Stimulated activated CD4-positive, alpha-beta T cell treated with anti-CD3 and anti-CD28 coated beads, Interleukin-12 subunit alpha, Interleukin-12 subunit beta, amount 100 ng/mL, for 48 hours (primary cell): ENCODE measurements around the gene GATAD2B.
"Not testable (repeated sequence)": the region's sequence is repeated elsewhere in the genome, so short reads cannot be mapped to it uniquely, and the experiment has no call there.

ENCODE experiments used
- DNase-seq, 3 donors: peaks; one replicate each; pipeline ENCODE4 v3.0.0-alpha.2; 2020; ENCODE audit warnings: low read depth in 2 of 3, low spot score in 1 of 3

Gene GATAD2B

DNA sequence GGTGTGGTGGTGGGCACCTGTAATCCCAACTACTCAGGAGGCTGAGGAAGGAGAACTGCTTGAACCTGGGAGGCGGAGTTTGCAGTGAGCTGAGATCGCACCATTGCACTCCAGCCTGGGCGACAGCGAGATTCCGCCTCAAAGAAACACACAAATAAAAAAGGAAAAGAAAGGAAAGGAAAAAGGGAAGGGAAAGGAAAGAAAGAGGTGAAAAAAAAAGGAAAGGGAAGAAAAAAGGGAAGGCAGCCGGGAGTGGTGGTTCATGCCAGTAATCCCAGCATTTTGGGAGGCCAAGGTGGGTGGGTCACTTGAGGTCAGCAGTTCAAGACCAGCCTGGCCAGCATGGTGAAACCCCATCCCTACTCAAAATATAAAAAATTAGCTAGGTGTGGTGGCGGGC lies 31.7 kb downstream of the GATAD2B start:
- not testable (repeated sequence) for DNase-seq

GRCh38 chr1:153888533-153888932 lies 34.2 kb downstream of the GATAD2B start:
- no peak for DNase-seq

- no peak for DNase-seq
Measured at GRCh38 chr1:153886127-153886526, 36.6 kb downstream of the GATAD2B start.

- DNase-seq = no peak
Measured at GRCh38 chr1:153883223-153883622, 39.5 kb downstream of the GATAD2B start.

- DNase-seq = no peak
Measured at GRCh38 chr1:153882296-153882912, 40.4 kb downstream of the GATAD2B start.

- DNase-seq = no peak
Measured at GRCh38 chr1:153881751-153882150, 41.0 kb downstream of the GATAD2B start.

DNA sequence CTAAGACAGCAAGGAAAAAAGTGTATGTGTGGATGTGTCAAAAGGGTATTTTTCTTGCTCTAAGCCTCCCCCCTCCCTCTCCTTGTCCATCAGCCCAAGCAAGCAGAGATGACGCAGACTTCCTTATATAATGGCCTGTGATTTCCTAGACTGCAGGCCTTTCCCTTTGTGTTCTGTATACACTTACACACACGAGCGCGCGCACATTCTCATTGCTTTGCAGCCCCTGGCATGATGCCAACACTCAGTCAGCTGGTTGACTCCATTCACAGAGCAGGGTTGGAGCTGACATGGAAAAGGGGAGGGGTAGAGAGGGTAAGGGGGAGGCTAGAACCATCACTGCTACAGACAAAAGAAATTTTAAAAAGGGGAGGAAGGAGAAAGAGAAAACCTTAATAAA lies 41.8 kb downstream of the GATAD2B start:
- DNase-seq = peak in 2 of 3 donors; percentile 3 to 9

- no peak for DNase-seq
Measured at GRCh38 chr1:153880024-153880423, 42.7 kb downstream of the GATAD2B start.

DNA sequence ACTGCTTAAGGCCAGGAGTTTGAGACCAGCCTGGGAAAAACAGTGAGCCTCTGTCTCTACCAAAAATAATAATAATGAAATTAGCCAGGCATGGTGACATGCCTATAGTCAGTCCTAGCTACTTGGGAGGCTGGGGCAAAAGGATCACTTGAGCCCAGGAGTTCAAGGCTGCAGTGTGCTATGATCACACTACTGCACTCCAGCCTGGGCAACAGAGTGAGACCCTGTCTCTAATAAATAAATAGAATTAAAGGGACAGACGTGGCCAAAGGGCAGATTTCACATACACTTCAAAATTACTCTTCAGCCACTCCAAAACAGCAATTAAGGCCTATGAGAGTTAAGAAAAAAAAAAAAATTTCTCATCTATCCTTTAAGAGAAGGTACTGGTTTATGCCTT lies 45.7 kb downstream of the GATAD2B start:
- no peak for DNase-seq

GRCh38 chr1:153872934-153873333 lies 49.8 kb downstream of the GATAD2B start:
- DNase-seq = no peak

DNA sequence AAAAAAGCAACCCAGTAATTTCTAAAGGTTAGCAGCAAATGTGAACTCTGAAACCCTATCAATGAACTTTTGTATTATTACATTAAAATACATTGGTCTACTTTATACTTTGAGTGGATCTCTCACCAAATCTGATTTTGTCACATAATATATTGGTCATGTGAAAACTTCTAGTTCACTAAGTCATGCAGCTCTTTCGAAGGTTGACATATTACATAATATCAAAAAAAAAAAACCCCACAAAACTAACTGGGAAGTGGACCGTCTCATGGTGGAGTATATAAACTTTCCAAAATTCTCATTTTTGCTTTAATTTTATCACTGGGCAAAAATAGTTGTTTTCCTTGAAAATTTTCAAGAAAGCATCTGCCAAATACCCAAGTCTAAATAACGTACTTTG lies 50.4 kb downstream of the GATAD2B start:
- DNase-seq = no peak

DNA sequence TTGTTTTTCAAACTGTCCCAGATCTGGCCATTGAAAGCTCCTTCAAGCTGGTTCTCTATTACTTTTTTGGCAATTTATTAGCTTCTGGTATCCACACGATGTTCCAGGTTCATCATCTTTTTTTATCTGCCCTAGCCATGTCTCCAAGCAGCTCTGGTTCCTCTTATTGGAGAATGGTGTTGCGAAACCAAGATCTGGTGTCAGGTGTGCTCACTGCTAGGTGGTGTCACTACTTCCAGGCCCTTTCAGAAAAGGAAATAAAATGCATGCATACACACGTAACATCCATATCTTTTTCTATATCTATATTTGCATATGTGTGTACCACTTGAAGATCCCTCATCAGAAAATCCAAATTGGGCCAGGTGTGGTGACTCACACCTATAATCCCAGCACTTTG lies 53.3 kb downstream of the GATAD2B start:
- no peak for DNase-seq

- no peak for DNase-seq
Measured at GRCh38 chr1:153866045-153866850, 56.5 kb downstream of the GATAD2B start.

DNA sequence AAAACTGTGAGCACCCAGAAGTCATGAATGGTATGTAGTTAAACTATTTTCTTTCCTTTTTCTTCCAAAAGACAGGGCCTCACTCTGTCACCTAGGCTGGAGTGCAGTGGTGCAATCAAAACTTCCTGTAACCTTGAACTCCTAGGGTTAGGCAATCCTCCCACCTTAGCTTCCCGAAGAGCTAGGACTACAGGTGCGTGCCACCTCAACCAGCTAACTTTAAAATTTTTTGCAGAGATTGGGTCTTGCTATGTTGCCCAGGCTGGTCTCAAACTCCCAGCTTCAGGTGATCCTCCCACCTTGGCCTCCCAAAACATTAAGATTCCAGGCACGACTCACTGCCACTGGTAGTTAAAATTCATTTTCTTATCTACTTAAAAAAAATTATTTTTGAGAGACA lies 62.5 kb downstream of the GATAD2B start:
- no peak for DNase-seq

DNA sequence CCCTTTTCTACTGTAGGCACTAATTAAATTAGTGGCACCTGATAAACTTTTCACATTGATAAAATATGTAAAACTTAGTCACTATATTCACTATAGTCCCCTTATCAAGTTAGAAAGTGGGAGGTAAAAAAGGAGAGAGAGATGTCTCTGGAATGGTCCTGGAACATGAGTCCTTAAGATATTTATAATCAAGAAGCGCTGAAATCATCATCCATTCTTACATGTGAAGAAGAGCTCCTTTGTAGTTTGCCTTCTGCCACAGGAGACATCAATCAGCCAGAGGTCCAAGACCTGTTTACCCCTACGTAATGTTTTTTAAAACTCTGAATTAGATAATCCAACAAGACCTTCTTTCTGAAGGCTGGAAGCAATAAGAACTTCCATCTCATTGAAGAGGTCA lies 65.3 kb downstream of the GATAD2B start:
- DNase-seq = no peak

- DNase-seq = no peak
Measured at GRCh38 chr1:153856763-153857162, 66.0 kb downstream of the GATAD2B start.

DNA sequence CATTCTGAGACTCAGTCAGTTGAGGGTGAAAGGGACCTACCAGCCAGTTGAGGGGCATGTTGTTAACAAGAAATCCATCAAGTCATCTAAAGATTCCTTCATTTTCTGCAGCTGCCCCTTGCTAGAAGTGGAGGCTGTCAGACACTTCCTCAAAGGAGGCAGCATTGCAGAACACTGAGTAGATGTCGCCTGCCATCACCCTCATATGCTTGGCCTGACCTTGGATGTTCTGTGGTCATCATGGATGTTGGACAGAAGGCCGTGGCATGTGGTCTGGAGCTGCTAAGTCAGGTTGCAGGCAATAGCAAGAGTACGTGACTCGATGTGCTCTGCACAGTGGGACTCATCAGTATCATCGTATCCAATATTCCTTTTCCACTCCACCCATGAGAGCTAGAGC lies 70.6 kb downstream of the GATAD2B start:
- no peak for DNase-seq

DNA sequence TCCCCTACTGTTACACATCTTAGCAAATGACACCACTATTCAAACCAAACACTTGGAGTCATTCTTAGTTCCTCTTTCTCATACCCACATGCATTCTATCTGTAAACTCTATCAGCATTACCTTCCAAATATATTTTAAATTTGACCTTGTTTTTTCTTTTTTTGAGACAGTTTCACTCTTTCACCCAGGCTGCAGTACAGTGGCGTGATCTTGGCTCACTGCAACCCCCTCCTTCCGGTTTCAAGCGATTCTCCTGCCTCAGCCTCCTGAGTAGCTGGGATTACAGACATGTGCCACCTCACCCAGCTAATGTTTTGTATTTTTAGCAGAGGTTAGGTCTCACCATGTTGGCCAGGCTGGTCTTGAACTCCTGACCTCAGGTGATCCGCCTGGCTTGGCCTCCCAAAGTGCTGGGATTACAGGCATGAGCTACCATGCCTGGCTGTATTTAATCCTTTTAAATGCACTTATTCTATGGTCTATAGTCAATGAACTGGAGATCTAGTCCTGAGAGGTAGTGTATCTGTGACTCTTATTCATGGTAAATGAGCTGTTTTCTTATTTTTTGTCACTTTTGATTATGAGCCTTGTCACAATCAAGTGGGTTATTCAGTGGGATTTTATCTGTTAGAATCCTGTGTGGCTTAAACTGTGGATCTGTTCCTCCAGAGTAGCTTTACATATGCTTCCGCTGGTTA lies 73.1 kb downstream of the GATAD2B start:
- DNase-seq = peak; percentile 10 to 20 (median 15)

GRCh38 chr1:153848805-153849204 lies 74.0 kb downstream of the GATAD2B start:
- no peak for DNase-seq

DNA sequence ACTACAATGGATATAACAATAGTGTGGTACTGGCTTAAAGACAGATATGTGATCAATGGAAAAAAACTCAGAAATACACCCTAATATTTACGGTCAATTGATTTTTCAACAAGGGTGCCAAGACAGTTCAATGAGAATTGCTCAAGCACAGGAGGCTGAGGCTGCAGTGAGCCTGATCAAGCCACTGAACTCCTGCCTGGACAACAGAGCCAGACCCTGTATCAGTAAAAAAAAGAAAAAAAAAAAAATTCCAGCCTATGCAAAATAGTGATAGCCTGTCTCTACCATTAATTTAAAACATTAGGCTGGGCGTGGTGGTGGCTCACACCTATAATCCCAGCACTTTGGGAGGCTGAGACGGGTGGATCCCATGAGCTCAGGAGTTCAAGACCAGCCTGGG lies 77.6 kb downstream of the GATAD2B start:
- DNase-seq = no peak

DNA sequence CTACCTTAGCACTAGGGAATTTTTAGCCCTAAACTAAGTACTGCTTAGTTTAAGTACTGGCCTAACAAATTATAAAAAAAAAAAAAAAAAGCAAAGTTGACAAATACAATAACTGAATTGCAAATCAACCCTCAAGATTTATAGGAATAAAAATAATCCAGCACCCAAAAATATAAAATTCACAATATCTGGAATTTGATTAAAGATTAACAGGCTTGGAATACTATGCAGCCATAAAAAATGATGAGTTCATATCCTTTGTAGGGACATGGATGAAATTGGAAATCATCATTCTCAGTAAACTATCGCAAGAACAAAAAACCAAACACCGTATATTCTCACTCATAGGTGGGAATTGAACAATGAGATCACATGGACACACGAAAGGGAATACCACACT lies 78.4 kb downstream of the GATAD2B start:
- not testable (repeated sequence) for DNase-seq

DNA sequence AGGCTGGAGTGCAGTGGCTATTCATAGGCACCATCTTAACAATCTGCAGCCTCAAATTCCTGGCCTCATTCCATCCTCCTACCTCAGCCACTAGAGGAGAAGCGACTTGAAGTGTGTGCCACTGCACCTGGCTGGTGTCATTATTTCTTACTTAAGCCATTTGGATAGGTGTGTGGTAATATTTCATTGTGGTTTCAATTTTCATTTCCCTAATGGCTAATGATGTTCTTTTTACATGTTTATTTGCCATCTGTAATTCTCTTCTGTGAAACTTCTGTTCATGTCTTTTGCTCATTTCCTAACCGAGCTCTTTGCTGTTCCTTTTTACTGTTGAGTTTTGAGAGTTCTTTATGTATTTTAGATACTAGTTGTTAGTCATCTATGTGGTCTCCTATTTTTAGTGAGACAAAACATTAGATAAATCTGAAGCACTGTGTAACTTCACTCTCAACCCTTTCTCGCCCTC lies 80.7 kb downstream of the GATAD2B start:
- DNase-seq = no peak
